GM21526 (cell line): ENCODE results near the gene NEDD4L.

Source experiments
- ATAC-seq: cut with Tn5 transposase; IDR thresholded peaks from one replicate; pipeline ENCODE4 v1.9.1; 2021; ENCODE audit warnings: moderate library complexity; ENCODE audit not compliant: unreplicated experiment, low FRiP score

NEDD4L gene

GRCh38 chr18:58226429-58226828, 182.4 kb downstream of the NEDD4L start:
- no peak for ATAC-seq

- no peak for ATAC-seq
These were observed 183.4 kb downstream of the NEDD4L start for GRCh38 chr18:58227361-58227930.

- no peak for ATAC-seq
These were observed 184.2 kb downstream of the NEDD4L start for GRCh38 chr18:58228176-58228575.

- ATAC-seq: no peak
These were observed 184.7 kb downstream of the NEDD4L start for GRCh38 chr18:58228762-58229161.

- no peak for ATAC-seq
These were observed 185.1 kb downstream of the NEDD4L start for GRCh38 chr18:58229162-58229561.

GRCh38 chr18:58230438-58231179, 186.6 kb downstream of the NEDD4L start:
- ATAC-seq: no peak

GRCh38 chr18:58231930-58232329, 187.9 kb downstream of the NEDD4L start:
- no peak for ATAC-seq

- ATAC-seq: no peak
These were observed 188.6 kb downstream of the NEDD4L start for GRCh38 chr18:58232668-58233067.

- ATAC-seq: no peak
These were observed 190.3 kb downstream of the NEDD4L start for GRCh38 chr18:58234359-58234741.

- ATAC-seq: no peak
These were observed 191.0 kb downstream of the NEDD4L start for GRCh38 chr18:58235001-58235436.

- ATAC-seq: no peak
These were observed 195.9 kb downstream of the NEDD4L start for GRCh38 chr18:58239879-58240278.

GRCh38 chr18:58241026-58241679, 197.1 kb downstream of the NEDD4L start:
- ATAC-seq: no peak

GRCh38 chr18:58241877-58242276, 197.9 kb downstream of the NEDD4L start:
- ATAC-seq: no peak

- ATAC-seq: no peak
These were observed 198.4 kb downstream of the NEDD4L start for GRCh38 chr18:58242435-58242834.

GRCh38 chr18:58242968-58243367, 198.9 kb downstream of the NEDD4L start:
- no peak for ATAC-seq

GRCh38 chr18:58243401-58243800, 199.4 kb downstream of the NEDD4L start:
- no peak for ATAC-seq

- ATAC-seq: no peak
These were observed 203.4 kb downstream of the NEDD4L start for GRCh38 chr18:58247363-58247834.

- no peak for ATAC-seq
These were observed 205.7 kb downstream of the NEDD4L start for GRCh38 chr18:58249712-58250111.

- ATAC-seq: no peak
These were observed 207.4 kb downstream of the NEDD4L start for GRCh38 chr18:58251416-58251815.

GRCh38 chr18:58252166-58252565, 208.1 kb downstream of the NEDD4L start:
- ATAC-seq: no peak

- no peak for ATAC-seq
These were observed 209.3 kb downstream of the NEDD4L start for GRCh38 chr18:58253318-58253717.

GRCh38 chr18:58253871-58254270, 209.8 kb downstream of the NEDD4L start:
- no peak for ATAC-seq
